Lung (tissue), 12 donors: ENCODE measurements around the gene BMPR1B. TPM values are rescaled to one million over a fixed set of nuclear protein-coding genes. Genes with fewer than 3 reads are reported as not detected.
"Not testable (repeated sequence)": the region's sequence is repeated elsewhere in the genome, so short reads cannot be mapped to it uniquely, and the experiment has no call there.

ENCODE experiments used
- ATAC-seq: fragments of 200-7000 bp; cut with Tn5 transposase; one replicate; pipeline ENCODE4 v1.9.1; 2020; ENCODE audit warnings: moderate number of reproducible peaks; ENCODE audit not compliant: insufficient read depth, low FRiP score
- DNase-seq, 3 donors: peaks; one replicate each; pipeline ENCODE4 v3.0.0-alpha.2; 2013 to 2017
- H3K27ac ChIP-seq, 2 donors: one replicate each; pipeline ENCODE4 v1.5.1; 2013; ENCODE audit warnings: mild to moderate bottlenecking in 2 of 2, moderate library complexity in 2 of 2, control low read depth in 1 of 2, inconsistent platforms in 1 of 2, low read depth in 1 of 2, low read length in 1 of 2
- H3K27me3 ChIP-seq, 3 donors: one replicate each; pipeline ENCODE4 v1.5.1; 2013; ENCODE audit warnings: low read length in 2 of 3; ENCODE audit not compliant: control insufficient read depth in 3 of 3, insufficient read depth in 3 of 3
- H3K36me3 ChIP-seq, 4 donors: one replicate each; pipeline ENCODE4 v1.5.1; 2013; ENCODE audit warnings: low read length in 4 of 4, mild to moderate bottlenecking in 1 of 4, moderate library complexity in 1 of 4; ENCODE audit not compliant: control insufficient read depth in 4 of 4, insufficient read depth in 4 of 4
- H3K4me1 ChIP-seq, 5 donors: one replicate each; pipeline ENCODE4 v1.5.1; 2013; ENCODE audit warnings: low read length in 5 of 5, mild to moderate bottlenecking in 2 of 5, moderate library complexity in 1 of 5; ENCODE audit not compliant: control insufficient read depth in 5 of 5, insufficient read depth in 5 of 5
- H3K4me3 ChIP-seq: one replicate; pipeline ENCODE4 v1.5.1; 2013; ENCODE audit warnings: mild to moderate bottlenecking, control low read depth, moderate library complexity
- H3K9ac ChIP-seq, 2 donors: one replicate each; pipeline ENCODE4 v1.5.1; 2013; ENCODE audit warnings: low read length in 2 of 2, control low read depth in 1 of 2; ENCODE audit not compliant: insufficient read depth in 1 of 2
- H3K9me3 ChIP-seq, 4 donors: one replicate each; pipeline ENCODE4 v1.5.1; 2013; ENCODE audit warnings: low read length in 3 of 4, mild to moderate bottlenecking in 1 of 4, moderate library complexity in 1 of 4; ENCODE audit not compliant: control insufficient read depth in 4 of 4, insufficient read depth in 3 of 4
- WGBS, 2 donors: extraction: QIAGEN DNeasy Blood & Tissue Kit; methylation state at CpG; one replicate each; pipeline ENCODE4 v1.1.7; 2013; 5-methylcytosine and 5-hydroxymethylcytosine counted together
- polyA plus RNA-seq, 2 donors: library from polyadenylated mRNA; stranded (reverse); fragments of 200-250 nt; gene quantifications; one replicate each; pipeline ENCODE4 v1.2.1, GENCODE V29; 2013
- total RNA-seq, 2 donors: library from RNA; depleted of rRNA in 1 of 2; stranded (reverse); fragments of >200 nt in 1 of 2; gene quantifications; one replicate each; pipeline ENCODE4 v1.2.1, GENCODE V29; 2014 to 2021
- TF ChIP-seq, protein P1 (sequence below): IDR thresholded peaks from 2 replicates; pipeline ENCODE4 v1.5.1; 2012; ENCODE audit warnings: mild to moderate bottlenecking; ENCODE audit errors: control extremely low read depth, extremely low read depth
- donor health status: control.
- donor health status: control.
- donor health status: Bipolar disorder and iron deficiency.
- donor health status: healthy.
- donor health status: DM: yes; HTN: yes; CAD: no.

Gene BMPR1B
- total and polyA plus RNA-seq, 4 donors = 0.65 to 7.3 (median 1.9) TPM

DNA sequence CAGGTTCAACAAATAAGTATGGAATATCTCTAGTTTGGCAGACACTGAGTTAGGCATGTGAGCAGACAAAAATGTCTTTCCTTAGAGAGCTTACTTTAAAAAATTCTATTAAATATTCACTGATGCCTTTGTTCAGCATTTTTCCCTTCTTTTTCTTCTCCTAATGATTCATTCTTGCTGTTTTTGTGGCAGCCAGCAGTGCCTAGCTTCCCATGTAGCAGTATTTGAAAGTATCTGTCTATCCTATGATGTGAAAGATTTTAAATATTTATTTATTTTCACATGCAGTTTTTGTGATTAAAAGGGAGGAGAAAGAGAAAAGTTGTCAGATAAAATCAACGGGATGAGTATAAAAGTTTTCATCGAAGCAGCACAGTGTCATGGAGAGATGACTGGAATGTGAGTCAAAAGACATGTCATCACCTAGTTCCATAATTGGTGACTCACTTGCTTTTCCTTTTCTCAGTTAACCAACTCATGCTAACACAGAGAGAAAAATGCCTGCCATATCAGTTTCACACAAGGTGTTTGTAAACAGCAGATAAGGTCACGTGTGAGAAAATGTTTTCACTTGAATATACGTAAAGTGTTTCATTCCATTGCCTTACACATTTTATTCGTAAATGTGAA, 69.8 kb downstream of the BMPR1B start:
- Histone ChIP-seq H3K4me3 (no peak overlapping the region), H3K36me3 (no peaks in the 10 kb centered on the region), H3K9me3 (no peaks in the 10 kb centered on the region), H3K9ac (no peak overlapping the region), H3K4me1 (no peaks in the 10 kb centered on the region), H3K27me3 (no peaks in the 10 kb centered on the region), H3K27ac (no peak overlapping the region)
- no peak for ATAC-seq
- DNase-seq = no peak
- 68 to 83% methylated on average over 5 of the region's 5 CpGs for WGBS, 2 donors
- TF ChIP-seq, protein P1, sequence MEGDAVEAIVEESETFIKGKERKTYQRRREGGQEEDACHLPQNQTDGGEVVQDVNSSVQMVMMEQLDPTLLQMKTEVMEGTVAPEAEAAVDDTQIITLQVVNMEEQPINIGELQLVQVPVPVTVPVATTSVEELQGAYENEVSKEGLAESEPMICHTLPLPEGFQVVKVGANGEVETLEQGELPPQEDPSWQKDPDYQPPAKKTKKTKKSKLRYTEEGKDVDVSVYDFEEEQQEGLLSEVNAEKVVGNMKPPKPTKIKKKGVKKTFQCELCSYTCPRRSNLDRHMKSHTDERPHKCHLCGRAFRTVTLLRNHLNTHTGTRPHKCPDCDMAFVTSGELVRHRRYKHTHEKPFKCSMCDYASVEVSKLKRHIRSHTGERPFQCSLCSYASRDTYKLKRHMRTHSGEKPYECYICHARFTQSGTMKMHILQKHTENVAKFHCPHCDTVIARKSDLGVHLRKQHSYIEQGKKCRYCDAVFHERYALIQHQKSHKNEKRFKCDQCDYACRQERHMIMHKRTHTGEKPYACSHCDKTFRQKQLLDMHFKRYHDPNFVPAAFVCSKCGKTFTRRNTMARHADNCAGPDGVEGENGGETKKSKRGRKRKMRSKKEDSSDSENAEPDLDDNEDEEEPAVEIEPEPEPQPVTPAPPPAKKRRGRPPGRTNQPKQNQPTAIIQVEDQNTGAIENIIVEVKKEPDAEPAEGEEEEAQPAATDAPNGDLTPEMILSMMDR = no peak

GRCh38 chr4:94828882-94829281, 71.1 kb downstream of the BMPR1B start:
- no peak for DNase-seq
- WGBS, 2 donors = 88% methylated on average over 1 of the region's 1 CpG
- Histone ChIP-seq H3K4me3 (no peak overlapping the region), H3K36me3 (no peaks in the 10 kb centered on the region), H3K9me3 (no peaks in the 10 kb centered on the region), H3K9ac (no peak overlapping the region), H3K27me3 (no peaks in the 10 kb centered on the region), H3K4me1 (no peaks in the 10 kb centered on the region), H3K27ac (no peak overlapping the region)
- TF ChIP-seq, protein P1 = no peak
- ATAC-seq = no peak

DNA sequence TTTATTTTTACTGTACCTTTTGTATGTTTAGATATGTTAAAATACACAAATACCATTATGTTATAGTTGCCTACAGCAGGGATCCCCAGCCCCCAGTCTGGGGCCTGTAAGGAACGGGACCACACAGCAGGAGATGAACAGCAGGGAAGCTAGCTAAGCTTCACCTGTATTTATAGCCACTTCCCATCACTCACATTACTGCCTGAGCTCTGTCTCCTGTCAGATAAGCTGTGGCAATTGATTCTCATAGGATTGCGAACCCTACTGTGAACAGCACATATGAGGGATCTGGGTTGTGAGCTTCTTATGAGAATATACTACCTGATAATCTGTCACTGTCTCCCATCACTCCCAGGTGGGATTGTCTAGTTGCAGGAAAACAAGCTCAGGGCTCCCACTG, 73.9 kb downstream of the BMPR1B start:
- Histone ChIP-seq H3K9ac (no peak overlapping the region), H3K9me3 (no peaks in the 10 kb centered on the region), H3K27ac (no peak overlapping the region), H3K4me3 (no peak overlapping the region), H3K4me1 (no peaks in the 10 kb centered on the region), H3K27me3 (no peaks in the 10 kb centered on the region), H3K36me3 (no peaks in the 10 kb centered on the region)
- WGBS, 2 donors = 69 to 71% methylated on average over 2 of the region's 2 CpGs
- DNase-seq = no peak
- TF ChIP-seq, protein P1 = no peak
- ATAC-seq = no peak

DNA sequence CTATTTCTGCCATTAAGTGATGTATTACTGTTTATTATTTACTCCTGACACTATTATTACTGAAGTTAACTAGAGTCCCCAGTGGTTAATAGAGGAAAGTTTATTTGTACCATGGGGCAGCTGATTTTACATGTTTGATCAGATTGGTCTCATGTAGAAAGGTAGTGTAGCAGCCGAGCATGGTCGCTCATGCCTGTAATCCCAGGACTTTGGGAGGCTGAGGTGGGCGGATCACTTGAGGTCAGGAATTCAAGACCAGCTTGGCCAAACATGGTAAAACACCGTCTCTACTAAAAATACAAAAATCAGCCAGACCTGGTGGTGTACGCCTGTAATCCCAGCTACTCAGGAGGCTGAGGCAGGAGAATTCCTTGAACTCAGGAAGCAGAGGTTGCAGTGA, 74.6 kb downstream of the BMPR1B start:
- ATAC-seq, DNase-seq, H3K9me3 ChIP-seq, H3K36me3 ChIP-seq, H3K27ac ChIP-seq, H3K4me1 ChIP-seq, H3K9ac ChIP-seq, H3K27me3 ChIP-seq, H3K4me3 ChIP-seq: not testable (repeated sequence)
- 95 to 97% methylated on average over 5 of the region's 5 CpGs for WGBS, 2 donors
